NCI-H128 (cell line): Measurements from ENCODE around the gene AAK1.

ENCODE experiments used
- DNase-seq: peaks from one replicate; lab custom pipeline; 2025; ENCODE audit not compliant: unreplicated experiment; lab: John Stamatoyannopoulos, UW

The AAK1 gene

DNA sequence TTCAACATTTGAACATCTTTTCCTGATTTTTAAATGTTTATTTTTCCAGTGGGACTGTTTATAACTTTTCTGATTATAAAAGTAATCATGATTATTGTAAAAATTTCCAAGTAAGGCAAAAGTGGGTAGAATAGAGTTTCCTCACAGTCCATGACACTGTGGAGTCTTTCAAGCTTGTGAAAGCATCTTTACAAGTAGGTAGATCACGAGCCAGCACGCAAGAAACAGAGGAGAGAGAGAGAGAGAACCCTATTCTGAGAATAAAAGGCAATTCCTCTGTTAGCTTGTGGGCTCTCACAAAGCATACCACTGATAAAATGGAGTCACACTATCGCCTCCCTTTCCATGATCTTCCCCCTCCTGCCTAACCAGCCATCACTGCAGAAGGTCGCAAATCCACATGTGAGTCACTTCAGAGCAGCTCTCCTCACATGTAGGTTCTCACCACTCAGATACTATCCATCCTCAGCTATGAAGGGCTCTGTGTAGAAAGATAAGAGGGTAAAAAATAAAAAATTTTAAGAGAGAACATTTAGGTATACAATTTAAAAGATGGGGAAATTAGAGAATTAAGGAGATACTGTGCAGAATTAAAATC is 40.3 kb downstream of the AAK1 start:
- no peak for DNase-seq

GRCh38 chr2:69601179-69601612 is 42.3 kb downstream of the AAK1 start:
- no peak for DNase-seq

DNA sequence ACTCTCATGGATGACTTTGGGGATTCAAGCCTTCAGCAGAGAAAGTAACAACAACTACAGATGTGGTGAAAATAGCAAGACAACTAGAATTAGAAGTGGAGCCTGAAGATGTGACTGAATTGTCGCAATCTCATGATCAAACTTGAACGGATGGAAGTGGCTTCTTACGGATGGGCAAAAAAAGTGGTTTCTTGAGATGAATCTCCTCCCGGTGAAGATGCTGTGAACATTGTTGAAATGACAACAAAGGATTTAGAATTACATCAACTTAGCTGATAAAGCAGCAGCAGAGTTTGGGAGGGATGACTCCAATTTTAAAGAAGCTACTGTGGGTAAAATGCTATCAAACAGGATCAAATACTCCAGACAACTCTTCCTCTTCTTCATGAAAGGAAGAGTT is 43.1 kb downstream of the AAK1 start:
- DNase-seq = no peak

GRCh38 chr2:69597843-69598610 is 45.5 kb downstream of the AAK1 start:
- no peak for DNase-seq

DNA sequence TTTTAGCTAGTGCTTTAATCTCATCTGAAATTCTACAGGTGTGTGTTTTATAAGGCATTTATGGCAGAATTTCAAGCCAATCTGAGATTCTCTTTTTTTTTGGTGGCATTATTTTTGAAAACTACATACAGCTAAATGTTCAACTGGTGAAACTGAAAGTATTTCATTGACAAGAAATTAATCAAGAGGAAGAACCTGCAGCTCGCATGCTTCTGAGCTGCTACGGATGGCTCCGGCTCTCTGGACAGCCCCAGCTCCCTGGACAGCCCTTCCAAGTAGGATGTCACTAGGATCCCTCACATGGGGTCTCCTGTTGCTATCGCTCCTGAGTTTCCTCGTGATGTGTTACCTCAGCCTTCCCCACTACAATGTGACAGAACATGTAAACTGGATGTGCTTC is 46.4 kb downstream of the AAK1 start:
- no peak for DNase-seq

GRCh38 chr2:69594341-69594740 is 49.2 kb downstream of the AAK1 start:
- no peak for DNase-seq

DNA sequence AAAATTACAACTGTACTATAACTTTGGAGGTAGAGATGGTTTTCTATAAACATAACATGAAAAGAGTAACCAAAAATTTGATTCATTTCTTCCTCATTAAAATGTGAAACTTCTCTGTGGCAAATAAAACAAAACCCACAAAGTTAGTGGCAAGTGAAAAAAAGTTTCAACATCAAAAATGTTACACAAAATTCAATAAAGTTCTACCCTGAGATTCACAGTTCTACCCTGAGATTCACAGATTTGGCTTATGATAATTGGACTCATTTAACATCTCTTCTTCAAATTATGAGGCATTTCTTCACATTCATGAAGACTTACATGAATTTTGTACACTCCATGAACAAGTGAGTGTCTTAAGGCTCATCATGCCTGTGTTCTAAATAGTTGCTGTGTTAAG is 51.0 kb downstream of the AAK1 start:
- DNase-seq = no peak

- DNase-seq = no peak
These were observed 53.4 kb downstream of the AAK1 start for GRCh38 chr2:69589973-69590652.

DNA sequence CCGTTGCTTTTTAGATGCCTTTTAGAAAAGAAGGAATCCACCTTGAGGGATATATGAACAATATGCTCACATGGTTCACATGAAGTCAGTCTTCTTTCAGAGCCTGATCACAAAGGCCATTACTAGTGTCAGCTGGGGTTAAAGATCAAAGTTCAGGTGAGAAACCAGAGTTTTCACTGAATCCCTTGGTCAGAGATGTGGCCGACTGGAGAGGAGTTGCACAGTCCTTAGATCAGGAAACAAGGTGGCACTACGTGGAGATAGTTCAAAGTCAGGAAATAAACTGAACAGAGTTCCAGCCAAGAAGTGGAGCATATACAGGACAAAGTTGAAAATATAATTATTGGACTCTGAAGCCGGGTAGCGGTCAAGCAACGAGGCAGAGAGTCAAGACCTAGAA is 54.6 kb downstream of the AAK1 start:
- no peak for DNase-seq

DNA sequence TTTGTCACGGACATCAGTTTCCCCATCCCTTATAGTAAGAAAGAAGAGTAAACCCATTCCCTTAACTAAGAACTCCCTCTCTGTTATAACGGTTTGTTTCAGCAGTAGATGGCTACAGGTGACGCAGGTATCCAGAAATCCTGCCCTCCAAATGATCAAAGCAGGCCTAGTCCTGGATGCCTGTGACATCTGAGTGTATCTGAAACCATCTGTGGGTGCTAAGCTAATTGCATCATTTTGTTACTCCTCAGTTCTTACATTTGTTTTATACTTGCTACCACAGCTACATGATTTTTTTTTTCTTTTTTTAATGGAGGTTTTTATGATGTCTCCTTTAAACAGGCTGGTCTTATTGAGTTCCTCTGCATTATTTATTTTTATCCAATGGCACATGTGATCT is 55.1 kb downstream of the AAK1 start:
- DNase-seq = no peak

DNA sequence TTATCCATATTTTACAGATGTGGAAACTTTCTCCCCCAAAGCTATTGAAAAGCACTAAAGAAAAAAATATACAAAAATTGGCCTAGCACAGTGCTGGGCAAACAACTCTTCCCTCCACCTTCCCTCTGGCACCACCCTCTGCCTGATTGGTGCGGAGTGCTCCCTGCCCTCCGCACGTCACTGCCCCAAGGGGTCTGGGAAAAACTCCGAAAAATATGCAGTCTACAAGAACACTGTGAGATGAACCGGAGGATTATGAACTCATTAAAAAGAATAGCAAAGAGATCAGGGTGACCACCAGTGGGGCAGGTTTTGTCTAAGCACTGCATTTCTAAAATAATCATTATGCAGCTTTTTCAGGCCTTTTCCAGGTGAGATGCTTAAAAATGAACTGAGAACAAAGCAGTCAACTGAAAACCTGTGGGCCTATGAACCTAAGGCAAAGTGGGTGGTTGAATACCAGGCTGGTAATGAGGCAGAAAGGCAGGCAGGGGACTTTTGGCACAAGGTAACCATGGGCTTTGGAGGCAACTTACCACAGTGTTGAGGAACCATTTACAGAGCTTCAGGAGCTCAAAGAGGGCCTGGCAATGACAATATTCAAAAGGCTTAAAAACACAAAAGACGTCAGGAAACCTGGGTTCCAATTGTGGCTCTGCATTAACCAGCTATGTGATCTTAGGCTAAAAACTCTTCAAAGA is 57.5 kb downstream of the AAK1 start:
- DNase-seq = no peak

GRCh38 chr2:69584127-69584889 is 59.2 kb downstream of the AAK1 start:
- no peak for DNase-seq

- DNase-seq = no peak
These were observed 60.2 kb downstream of the AAK1 start for GRCh38 chr2:69583321-69583833.

DNA sequence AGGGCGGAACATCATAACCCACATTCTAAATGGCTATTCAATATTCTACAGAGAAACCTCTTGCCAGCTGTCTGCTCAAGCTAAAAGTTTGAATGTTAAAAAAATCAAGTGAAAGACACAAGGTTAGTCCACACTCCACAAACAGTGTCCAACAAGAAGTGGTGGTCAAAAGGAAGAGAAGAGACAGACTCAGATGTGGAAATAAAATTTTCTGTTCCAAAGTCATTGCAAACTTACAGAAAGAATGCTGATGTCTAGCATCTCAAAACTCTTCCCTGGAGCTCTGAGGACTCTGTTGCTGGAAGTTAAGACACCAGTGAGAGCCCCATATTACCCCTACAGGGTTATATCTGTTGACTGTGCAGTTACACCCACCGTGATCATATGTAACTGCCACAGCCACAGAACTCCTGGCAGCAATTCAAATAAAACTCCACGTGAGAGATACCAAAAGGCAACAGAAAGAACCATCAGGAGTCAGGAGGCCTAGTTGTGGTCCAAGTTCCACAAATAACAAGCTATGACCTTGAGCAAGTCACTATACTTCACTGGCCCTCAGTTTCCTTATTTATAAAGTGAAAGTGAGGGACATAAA is 60.9 kb downstream of the AAK1 start:
- no peak for DNase-seq

DNA sequence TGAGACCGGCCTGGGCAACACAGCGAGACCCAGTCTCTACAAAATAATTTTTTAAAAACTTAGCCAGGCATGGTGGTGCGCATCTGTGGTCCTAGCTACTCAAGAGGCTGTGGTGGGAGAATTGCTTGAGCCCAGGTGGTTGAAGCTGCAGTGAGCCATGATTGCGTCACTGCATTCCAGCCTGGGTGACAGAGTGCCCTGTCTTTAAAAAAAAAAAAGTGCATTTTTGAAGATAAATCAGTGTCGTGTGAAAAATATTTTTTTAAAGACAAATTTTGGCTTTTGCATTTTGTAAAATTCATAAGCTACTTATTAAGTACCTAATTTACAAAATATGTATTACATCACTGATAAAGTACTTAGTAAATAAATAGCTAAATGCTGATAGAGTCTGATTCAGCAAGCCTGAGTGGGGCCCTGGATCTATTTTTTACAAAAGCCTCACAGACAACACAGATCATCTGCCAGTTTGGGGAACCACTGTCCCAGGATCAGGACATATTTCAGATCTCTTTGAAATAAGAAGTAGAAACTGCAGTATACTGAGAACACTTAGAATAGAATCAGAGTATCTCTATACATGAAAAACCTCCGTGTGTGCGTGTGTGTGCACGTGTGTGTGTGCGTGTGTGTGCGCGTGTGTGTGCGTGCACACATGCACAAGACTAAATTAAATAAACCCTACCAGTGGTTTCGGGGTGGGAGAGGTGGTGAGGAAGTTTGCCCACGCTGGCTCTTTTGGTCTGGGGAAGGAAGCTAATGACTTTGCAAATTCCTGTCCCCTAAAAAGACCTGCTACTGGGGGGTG is 61.6 kb downstream of the AAK1 start:
- DNase-seq = no peak

DNA sequence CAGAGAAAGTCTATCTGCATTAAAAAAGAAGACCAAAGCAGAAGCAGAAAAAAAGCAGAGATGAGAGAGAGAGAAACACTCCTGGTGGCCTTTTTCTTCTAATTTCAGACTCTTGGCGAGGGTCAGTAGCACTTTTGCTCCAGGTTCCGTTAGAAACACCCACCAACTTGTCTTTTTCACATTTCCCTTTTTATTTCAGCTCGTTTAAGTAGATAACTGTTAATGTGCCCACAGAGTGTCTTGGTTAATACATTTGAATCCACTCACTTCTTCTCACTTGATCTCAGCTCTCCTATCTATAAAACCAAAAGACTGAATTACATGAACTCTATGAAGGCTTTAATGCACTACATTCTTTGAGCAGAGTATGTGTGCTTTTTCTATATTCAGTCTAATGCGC is 63.1 kb downstream of the AAK1 start:
- no peak for DNase-seq

- DNase-seq = no peak
These were observed 64.0 kb downstream of the AAK1 start for GRCh38 chr2:69579536-69579935.

- no peak for DNase-seq
These were observed 65.4 kb downstream of the AAK1 start for GRCh38 chr2:69578198-69578540.

DNA sequence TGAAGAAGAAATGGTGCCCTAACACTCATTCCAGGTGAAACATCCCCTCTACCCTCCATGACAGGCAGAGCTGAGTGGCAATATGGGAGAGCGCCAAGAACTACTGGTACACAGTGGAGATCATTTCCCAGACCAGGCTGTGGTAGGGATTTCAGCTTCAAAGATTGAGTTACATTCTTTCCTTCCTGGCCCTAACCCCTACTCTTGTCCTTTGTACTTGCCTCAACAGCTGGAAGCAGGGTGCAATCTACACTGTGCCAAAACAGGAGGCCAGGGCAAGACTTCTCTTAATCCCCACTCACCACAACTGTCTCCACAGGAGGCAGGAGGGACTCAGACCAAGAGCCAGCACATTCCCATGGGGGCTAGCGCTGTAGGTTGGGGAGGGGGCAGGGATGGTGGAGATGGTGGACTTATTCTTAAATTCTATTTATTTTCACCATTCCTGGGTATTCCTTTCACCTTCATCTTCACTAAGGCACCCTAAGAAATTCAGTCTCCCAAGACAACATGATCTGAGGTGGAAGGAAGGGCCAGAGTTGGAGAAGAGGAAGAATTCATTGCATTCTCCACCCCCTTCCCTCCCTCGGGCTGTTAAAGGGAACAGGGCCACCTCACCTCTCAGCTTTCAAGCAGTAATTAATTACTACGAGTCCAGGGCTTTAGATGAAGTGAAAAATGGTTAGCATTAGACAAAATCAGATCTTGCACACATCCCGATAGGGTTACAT is 65.9 kb downstream of the AAK1 start:
- DNase-seq = no peak
